ENCODE data around the gene APBA3.

Gene APBA3

DNA sequence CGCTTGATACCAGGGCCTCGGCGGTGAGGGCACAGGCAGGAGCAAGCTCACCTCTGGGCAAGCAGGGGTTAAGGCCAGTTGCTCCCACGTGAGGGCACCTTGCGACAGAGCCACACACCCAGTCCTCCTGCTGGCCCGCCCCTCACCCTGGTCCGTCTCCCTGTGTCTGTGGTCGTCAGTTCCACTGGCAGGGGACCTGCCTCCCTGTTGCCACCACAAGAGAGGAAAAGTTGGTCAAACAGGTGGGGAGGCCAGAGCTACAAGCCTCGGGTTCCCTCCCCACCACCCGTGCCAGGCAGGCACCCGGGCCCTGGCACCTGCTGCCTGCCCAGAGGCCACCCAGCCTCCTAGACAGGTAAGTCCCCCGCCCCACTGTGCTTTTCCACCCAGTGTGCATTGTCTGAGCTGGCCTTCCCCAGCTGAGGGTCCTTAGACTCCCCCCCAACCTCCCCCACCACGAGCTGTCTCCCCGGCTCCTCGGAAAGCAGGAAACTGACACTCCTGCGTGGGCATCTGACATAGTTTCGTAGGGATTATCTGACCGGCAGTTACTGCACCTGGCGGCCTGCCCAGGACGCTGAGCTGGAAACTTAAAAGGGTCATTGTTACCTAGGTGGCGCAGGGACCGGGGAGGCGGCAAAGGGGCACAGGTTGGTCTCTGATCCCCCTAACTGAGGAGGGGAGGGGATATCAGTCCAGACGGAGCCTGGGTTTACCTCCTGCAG lies 53.1 kb downstream of the APBA3 start, which contains the start of gene TJP3:
TSS of gene TJP3 (plus strand) at position 178 of the 725 bp plus-strand sequence. CDS start 20,049 bp downstream, outside the sequence.
- no peak within 1 kb of the TSS for H3K4me3 ChIP-seq (ENCODE audit: control insufficient read depth, low read depth, low read length)
- TF ChIP-seq, protein P1, sequence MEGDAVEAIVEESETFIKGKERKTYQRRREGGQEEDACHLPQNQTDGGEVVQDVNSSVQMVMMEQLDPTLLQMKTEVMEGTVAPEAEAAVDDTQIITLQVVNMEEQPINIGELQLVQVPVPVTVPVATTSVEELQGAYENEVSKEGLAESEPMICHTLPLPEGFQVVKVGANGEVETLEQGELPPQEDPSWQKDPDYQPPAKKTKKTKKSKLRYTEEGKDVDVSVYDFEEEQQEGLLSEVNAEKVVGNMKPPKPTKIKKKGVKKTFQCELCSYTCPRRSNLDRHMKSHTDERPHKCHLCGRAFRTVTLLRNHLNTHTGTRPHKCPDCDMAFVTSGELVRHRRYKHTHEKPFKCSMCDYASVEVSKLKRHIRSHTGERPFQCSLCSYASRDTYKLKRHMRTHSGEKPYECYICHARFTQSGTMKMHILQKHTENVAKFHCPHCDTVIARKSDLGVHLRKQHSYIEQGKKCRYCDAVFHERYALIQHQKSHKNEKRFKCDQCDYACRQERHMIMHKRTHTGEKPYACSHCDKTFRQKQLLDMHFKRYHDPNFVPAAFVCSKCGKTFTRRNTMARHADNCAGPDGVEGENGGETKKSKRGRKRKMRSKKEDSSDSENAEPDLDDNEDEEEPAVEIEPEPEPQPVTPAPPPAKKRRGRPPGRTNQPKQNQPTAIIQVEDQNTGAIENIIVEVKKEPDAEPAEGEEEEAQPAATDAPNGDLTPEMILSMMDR (conservative IDR thresholded peaks at IDR 0.05; ENCODE audit: control insufficient read depth, insufficient read depth, low read depth, low read length) = no peak
- no peak for DNase-seq (ENCODE audit: low read depth)

DNA sequence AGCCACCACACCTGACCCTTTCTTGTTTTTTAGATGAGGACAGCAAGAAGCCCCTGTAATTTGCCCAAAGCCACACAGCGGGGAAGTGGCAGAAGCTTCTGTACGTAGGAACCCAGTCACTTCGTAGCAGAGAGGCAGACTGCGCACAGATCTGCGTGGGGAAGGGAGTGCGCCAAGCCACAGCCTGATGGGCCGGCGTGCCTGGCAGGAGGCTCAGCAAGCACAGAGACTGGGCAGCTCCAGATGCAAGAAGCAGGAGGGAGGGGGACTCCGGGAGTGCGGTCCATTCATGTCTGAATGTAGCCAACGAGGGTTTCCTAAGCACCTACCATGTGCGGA lies 53.7 kb downstream of the APBA3 start:
- no peak overlapping the region for H3K4me3 ChIP-seq (ENCODE audit: control insufficient read depth, low read depth, low read length)
- TF ChIP-seq, protein P1 (conservative IDR thresholded peaks at IDR 0.05; ENCODE audit: control insufficient read depth, insufficient read depth, low read depth, low read length) = no peak
- no peak for DNase-seq (ENCODE audit: low read depth)

DNA sequence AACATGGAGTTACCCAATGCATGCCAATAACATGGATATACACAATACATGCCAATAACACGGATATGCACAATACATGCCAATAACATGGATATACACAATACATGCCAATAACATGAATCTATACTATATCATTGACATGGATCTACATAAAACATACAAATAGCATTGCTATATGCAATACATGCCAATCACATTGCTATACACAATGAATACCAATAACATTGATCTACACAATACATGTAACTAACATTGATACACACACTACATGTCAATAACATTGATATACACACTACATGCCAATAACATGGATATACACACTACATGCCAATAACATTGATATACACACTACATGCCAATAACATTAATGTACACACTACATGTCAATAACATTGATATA lies 60.3 kb downstream of the APBA3 start:
- no peak for DNase-seq (ENCODE audit: low read depth)
- H3K4me3 ChIP-seq (ENCODE audit: control insufficient read depth, low read depth, low read length) = no peak overlapping the region
- TF ChIP-seq, protein P1 (conservative IDR thresholded peaks at IDR 0.05; ENCODE audit: control insufficient read depth, insufficient read depth, low read depth, low read length) = no peak
